ENCODE data around the gene ACSBG1.
"Not testable (repeated sequence)": the region's sequence is repeated elsewhere in the genome, so short reads cannot be mapped to it uniquely, and the experiment has no call there.

The ACSBG1 gene

DNA sequence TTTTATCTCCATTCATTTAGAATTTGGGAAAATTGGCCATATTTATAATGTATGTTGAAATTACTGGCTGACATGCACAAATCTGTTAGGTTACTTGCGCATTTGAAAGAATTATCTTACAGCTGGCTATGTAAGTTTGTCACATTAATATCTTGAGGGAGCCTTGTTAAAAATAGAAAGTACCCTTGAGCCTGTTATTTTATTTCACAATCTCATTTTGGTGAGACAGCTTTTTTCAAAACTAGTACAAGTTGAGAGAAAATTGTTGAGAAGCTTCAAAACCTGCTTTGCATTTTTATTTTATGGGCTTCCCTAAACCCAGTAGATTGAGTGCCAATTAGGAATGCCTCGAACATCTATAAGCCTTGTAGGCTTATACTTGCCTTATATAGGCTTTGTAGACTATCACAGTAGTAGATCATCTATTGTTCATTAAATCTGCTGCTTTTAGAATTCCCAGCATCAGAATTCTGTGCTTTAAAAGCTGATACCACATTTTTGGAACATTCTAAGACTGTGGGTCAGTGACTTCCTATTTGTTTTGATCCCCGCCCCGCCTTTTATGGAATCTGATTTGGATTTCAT is 78.9 kb downstream of the ACSBG1 start:
- CTCF ChIA-PET, result interaction anchor here (0.7 to 1.9 kb wide), 5 partner anchors 16 to 196 kb away, joined by 3 to 7 read pairs (median 4); no protein-coding TSS in a partner anchor
- no peak for TF ChIP-seq CTCF (IDR thresholded peaks at IDR 0.05; ENCODE audit: insufficient read depth, low read length, missing control alignments)
- POLR2A ChIA-PET, result interaction anchor here (0.5 kb wide), 1 partner anchor 30 kb away, joined by 3 read pairs; no protein-coding TSS in a partner anchor
- H3K4me3 ChIP-seq (ENCODE audit: low read depth, low read length), result no peak overlapping the region
- DNase-seq (ENCODE audit: low read depth, low spot score), result no peak

- no peak overlapping the region for H3K4me3 ChIP-seq (ENCODE audit: low read depth, low read length)
- no peak for TF ChIP-seq CTCF (IDR thresholded peaks at IDR 0.05; ENCODE audit: insufficient read depth, low read length, missing control alignments)
- CTCF ChIA-PET, result interaction anchor here (0.7 to 1.9 kb wide), 4 partner anchors 16 to 196 kb away, joined by 3 to 7 read pairs (median 4); no protein-coding TSS in a partner anchor
- DNase-seq (ENCODE audit: low read depth, low spot score), result no peak
- POLR2A ChIA-PET, result interaction anchor here (0.5 kb wide), 1 partner anchor 29 kb away, joined by 3 read pairs; no protein-coding TSS in a partner anchor
These were observed 79.4 kb downstream of the ACSBG1 start for GRCh38 chr15:78154955-78155354.

DNA sequence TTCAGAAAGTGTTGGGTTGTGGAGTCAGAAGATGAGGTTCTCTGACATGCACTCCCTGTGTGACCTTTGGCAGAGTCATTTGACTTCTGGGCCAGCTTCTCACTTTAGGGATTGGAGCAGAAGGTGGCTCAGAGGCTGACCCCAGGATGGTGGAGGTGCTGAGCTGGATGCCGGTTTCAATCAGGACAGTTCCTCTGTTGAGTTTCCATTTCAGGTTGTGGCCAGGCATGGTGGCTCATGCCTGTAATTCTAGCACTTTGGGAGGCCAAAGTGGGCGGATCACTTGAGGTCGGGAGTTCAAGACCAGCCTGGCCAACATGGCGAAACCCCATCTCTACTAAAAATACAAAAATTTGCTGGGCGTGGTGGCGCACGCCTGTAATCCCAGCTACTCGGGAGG is 83.3 kb downstream of the ACSBG1 start:
- H3K4me3 ChIP-seq (ENCODE audit: low read depth, low read length); DNase-seq (ENCODE audit: low read depth, low spot score); POLR2A ChIA-PET: not testable (repeated sequence)
- CTCF ChIA-PET, result interaction anchor here (1.0 to 2.4 kb wide), 4 partner anchors 21 to 185 kb away, joined by 3 to 13 read pairs (median 4); no protein-coding TSS in a partner anchor

DNA sequence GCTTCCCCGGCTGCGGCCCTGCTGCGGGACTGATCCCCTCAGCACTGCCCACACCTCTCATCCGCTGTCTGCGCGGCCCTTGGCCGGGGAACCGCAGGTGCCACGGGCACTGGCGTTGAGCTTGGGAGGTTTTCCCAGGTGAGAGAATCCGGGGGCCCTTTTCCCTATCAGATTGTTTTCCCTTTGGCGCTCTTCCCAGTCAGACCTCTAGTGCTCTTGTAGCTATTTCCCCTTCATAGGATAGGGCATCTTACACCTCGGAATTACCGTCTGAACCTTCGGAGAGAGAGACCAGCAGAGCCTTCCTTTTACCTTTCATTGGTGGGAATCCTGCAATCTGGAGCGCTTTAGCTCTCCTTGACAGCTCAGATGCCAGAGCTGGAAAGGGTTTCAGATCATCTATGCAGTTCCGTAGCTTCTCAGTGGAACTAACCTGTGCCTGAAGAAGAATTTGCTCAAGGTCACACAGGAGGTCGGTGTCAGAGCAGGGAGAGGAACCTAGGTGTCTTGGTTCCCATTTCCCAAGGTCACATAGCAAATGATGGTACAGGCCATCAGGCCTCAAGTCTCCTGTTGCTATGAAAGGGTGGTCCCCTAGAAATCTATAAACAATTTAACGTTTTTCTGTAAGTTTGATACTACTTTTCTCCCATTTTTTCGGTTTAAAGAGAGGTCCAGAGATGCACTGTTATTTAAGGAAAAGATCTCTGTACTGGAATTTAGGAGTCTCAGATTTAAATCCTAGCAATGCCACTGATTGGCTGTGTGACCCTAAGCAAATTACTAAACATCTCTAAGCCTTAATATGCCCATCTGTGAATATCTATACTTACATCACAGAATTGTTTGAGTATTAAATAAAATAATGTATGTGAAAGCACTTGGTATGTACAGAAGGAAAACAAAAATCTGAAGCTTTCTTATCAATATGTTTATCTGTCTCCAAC is 84.3 kb downstream of the ACSBG1 start:
- POLR2A ChIA-PET, result no interaction called here
- CTCF ChIA-PET, result interaction anchor here (0.6 to 2.4 kb wide), 9 partner anchors 9 to 271 kb away, joined by 3 to 13 read pairs (median 3); partner anchors contain the start of gene CIB2
- DNase-seq (ENCODE audit: low read depth, low spot score), result no peak
- TF ChIP-seq CTCF (IDR thresholded peaks at IDR 0.05; ENCODE audit: insufficient read depth, low read length, missing control alignments), result no peak
- H3K4me3 ChIP-seq (ENCODE audit: low read depth, low read length), result peak overlapping the region; percentile 74

- no peak for TF ChIP-seq CTCF (IDR thresholded peaks at IDR 0.05; ENCODE audit: insufficient read depth, low read length, missing control alignments)
- H3K4me3 ChIP-seq (ENCODE audit: low read depth, low read length), result peak within 1 kb of the TSS; percentile 74
- DNase-seq (ENCODE audit: low read depth, low spot score), result peak; percentile 41
- POLR2A ChIA-PET, result interaction anchor here (0.7 kb wide), 1 partner anchor 10 kb away, joined by 4 read pairs; no protein-coding TSS in a partner anchor
- CTCF ChIA-PET, result interaction anchor here (0.6 to 2.3 kb wide), 10 partner anchors 10 to 272 kb away, joined by 3 to 5 read pairs (median 4); partner anchors contain the start of gene CIB2
These were observed 85.1 kb downstream of the ACSBG1 start, which contains the start of gene IDH3A for GRCh38 chr15:78149068-78149804. Gene IDH3A (plus strand): TSS chr15:78149362. CDS start chr15:78149404, 42 bp downstream.
